NCI-H69 (cell line): ENCODE results near the gene CPNE8.

ENCODE experiments used
- DNase-seq: peaks from one replicate; lab custom pipeline; 2025; lab: John Stamatoyannopoulos, UW

The CPNE8 gene

DNA sequence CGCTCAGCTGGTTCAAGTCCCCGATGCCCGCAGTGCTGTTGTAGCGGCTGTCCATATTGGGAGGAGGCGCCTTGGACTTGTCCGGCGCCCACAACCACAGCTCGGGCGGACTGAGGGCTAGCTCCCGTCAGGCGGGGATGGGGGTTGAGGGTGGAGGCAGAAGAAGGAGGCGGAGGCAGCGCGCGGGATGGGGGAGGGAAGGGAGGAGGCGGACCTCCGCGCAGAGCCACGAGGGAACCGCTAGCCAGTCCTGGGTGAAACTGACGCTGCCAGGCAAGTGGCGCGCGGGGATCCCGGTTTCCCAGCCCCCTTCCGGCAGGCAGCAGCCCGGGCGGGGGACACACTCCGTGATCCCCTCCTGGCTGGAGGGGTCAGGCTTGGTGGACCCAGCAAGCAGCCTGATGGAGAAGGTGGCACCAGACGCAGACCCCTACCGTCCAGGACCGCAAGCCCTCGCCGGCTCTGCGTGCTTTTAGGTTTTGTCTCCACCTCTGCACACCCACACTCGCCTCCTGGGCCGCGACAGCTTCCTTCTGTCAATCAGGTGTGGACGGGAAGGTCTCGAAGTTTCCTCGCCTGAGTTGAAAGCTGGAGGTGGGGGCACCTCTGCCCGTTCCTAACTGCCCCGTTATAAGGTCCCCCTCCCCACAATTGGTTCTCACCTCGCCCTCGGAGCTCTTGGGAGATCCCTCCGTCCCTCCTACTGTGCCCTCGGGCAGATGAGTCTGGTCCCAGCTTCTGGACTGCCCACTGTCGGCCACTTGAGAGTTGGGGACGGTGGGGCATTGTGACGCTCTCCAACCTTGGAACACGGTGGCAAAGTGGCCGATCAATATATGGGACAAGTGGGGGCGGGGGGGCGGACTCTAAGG is at the start of gene CPNE8:
Gene CPNE8, minus strand, starts transcription at position 112 of the 872 bp plus-strand sequence. Its CDS starts 57 bp downstream, at position 55.
- DNase-seq, result no peak

DNA sequence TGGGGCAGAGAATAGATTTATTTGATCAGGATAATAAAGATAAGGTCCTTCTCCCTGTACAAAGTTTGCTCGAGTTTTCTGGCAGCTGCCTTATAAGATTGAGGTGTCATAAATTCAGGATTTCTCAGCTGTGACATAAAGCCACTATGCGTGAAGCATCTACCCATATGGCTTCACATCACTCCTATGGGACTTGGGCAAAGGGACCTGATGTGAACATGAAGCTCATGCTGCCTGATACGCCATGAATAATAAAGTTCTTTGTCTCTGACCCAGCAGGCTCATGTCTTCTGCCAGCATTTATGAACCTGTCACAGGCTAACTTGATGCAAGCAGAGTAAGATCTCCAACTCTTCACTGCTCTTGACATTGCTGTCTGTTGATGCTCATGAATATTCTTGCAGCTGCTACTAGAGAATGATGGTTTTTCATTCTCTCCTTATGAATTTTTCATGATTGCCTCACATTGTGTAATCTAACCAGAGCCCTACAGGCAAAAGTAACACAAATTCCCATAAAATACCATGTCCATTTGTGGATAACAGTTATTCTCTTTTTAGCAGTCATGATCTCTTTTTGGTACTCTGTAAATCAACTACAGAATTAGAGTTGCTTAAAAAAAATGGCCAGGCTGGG is 49.0 kb upstream of the CPNE8 start:
- DNase-seq, result no peak

DNA sequence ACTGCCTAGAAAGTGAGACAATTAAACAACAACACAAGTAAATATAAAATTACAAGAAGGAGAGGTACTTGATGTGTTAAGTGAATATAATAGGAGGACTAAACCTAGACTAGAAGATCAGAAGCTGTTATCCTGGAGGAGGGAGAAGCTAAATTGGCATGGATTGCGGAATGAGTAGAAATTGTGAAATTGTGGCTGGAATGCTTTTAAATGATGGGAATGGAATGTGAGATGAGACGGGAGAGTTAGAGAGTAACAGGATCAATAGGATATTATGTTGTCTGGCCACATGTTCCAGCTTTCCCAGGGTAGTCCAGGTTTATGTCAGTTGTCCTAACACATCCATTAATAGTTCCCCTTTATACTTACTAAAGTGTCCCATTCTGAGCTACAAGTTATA is 44.0 kb upstream of the CPNE8 start:
- DNase-seq, result no peak

DNA sequence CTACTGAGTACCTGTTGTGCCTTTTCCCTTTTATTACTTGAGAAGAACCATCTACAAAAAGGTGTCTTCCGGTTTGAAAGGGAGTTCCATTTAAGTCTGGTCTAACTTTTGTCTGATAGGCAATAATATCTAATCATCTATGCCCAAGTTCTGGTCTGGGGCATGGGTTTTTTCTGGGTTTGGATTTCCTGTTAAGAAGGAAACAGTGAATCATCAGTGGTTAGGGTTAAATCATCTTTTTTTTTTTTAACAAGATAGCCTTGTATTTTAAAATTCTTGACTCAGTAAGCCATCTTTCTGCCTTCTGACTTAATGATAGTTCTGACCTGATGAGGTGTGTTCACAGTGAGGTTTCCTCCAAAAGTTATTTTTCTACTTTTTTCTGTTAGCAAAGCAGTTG is 29.3 kb upstream of the CPNE8 start:
- no peak for DNase-seq

DNA sequence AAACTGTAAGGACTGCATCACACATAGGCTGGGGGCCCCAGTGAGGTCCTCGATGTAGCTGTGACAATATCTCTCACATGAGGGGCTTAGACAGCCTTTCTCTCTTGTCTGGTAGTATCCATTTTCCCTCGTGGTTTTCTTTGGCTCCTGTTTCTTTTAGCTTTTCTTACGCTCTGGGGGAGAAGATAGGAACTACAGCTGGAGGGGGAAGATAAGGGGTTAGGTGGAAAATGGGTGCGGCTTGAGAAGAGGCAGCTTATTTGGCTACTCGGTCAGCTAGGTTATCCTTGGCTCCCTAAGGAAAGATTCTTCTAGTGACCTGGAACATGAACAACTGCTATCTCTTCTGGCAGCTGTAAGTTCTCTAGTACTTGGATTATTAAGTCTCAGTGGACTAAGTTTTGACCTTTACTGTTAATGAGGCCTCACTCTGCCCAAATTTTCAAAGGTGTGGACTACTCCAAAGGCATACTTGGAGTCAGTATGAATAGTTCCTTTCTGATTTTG is 28.7 kb upstream of the CPNE8 start:
- DNase-seq, result no peak

DNA sequence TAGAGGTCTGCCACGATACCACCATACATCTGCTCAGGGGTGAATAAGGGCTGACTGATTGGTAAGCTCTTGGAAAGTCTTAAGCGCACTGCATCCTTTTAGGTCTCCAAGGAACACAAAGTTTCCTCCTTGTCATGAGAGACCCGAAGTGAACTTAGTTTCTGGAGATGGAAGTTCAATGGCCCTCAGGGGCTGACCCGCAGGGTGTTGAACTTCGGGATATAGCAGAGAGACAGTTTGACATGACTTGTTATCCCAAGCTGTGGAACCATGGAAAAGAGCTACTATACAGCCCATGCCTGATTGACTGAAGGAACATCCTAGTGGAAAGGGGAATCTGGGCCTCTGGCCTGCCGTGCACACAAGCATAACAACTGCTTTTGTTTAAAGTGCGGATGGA is 26.9 kb upstream of the CPNE8 start:
- no peak for DNase-seq

DNA sequence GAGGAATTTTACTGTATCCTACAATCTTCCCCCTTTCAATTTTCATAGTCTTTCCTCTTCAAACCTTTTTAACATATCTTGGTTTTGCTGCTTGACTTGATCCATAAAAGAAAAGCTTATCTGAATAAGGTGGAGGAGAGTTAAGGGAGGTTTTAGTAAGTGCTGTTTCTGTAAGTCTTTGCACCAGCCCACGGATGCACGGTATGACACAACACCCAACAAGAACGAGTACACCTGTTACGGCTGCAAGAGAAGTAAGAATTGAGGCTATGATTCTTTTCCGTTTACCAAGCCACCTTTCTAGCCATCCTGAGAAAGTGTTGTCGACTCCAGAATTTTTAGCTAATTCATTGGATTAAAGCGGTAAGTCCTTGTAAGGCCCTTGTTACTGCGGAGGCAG is 26.1 kb upstream of the CPNE8 start:
- DNase-seq, result no peak

DNA sequence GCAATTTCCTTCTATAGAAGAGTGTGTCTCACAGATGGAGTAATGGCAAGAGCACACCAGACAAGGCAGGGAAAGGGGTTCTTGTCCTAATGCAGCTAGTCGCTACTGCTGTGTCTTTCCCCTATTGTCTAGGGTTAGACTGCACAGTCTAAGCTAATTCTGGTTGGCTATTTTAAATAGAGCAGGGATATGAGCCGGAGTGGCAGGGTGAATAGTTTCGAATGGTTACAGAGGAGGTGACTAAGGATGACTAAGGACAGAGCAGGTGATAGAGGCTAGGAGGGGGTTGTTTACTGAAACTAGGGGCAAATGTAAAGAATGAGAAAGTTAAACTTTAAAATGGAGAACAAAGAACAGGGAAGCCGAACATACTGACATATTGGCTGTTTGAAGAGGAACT is 25.6 kb upstream of the CPNE8 start:
- no peak for DNase-seq

DNA sequence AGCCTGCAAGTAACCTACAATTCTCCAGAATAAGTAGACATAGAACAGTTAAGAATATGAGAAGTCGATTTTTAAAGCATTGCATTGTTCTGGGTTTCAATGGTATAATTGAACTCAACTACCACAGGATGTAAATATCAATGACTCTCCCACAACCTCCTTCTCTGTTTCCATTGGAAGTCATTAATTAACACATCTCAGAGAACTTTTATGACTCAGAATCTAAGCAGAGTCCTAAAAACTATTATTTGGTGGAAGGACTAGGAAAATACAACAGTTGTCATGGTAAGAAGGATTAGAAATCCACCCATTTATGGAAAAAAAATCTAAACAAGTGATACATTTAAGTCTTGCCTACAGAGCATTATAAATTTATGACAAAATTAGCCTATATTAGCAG is 21.1 kb upstream of the CPNE8 start:
- DNase-seq, result no peak

DNA sequence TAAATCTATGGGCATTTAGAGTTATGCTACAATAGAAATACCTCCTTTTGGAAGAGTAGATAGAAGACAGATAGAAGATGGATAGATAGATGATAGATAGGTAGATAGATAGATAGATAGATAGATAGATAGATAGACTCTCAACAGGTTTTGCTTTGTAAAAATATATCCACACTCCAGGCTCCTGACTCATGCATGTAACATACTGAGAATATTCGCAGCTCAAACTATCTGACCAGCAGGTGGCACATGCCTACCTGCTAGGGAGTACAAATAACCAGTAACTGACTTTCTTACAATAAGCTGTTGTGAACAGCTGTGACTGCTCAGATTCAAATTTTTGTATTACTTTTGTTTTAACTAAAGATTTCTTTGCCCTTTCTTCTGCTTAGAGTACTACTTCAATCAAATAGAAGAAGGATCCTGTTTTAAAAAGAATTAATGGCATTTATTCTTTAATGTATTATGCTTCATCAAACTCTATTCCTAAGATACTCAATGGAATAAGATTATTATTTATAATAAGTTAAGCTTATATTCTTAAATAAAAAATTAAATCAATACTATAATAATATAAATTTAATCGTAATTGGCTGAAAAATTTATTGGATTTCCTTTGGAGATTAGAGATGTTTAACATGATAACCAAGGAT is 15.8 kb upstream of the CPNE8 start:
- DNase-seq, result peak; percentile 0

DNA sequence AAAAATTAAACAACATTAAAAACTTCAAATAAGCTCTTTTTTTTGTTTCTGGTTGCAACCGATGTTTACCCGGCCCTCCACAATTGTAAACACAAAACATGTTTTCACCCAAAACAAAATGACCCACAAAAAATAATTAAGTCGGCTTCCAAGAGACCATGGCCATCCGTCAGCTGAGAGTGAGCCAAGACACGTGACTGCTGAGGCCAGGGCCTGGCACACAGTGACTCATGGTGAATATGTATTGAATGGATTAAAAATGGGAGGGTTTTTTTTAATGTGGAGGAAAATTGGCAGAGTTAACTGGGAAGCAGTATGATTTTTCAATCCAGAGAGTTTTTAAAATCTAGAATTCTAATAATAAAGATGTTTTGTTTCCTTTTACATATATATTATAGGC is 13.8 kb upstream of the CPNE8 start:
- no peak for DNase-seq

DNA sequence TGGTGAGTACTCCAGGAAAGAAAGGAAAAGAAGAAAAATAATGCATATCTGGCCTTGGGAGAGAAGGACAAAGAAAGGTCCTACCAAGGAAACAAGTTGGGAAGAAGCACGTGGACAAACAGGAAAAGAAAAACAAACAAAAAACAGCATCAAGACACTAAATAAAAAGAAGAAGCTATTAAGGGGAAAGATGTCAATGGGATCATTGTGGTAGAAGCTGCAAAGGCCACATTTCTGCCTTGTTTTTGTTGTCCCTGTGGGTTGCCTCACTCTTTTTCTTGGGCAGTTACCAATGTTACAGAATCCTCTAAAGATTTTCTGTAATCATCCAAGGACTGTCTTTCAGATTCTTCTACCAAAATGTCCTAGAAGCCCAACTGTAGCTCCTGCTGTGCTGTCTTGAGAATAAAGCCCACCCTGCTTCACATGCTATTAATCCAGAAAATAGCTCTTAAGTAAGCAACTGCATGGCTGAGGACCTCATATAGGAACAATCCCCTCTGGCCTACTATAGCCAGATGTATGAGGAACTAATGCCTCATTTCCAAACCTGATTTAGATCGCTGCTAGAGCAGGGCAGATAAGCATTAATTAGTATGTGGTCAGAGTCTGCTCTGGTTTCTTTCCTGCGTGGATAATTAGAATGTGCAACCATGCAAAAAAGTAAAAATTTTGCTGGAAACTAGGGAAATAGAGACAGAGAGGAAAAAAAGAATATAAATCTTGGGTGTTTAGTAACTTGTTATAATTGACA is 10.2 kb upstream of the CPNE8 start:
- DNase-seq, result no peak

DNA sequence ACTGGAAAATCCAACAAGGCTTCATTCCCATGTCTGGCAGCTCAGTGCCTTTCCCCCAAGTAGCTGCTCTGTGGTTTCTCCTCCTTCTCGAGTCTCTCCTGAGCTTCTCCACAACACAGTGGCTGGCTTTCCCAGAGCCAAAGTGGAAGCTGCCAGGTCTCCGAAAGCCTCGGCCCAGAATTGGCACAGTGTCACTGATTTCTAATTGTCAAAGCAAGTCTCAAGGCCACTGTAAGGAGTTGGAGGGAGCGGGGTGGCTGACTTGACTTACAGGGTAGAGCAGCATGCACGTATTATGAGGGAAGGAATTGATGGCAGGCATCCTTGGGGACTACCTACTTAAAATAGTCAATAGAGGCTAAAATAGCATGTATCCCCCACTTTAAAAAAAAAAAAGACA is 6.7 kb upstream of the CPNE8 start:
- no peak for DNase-seq

DNA sequence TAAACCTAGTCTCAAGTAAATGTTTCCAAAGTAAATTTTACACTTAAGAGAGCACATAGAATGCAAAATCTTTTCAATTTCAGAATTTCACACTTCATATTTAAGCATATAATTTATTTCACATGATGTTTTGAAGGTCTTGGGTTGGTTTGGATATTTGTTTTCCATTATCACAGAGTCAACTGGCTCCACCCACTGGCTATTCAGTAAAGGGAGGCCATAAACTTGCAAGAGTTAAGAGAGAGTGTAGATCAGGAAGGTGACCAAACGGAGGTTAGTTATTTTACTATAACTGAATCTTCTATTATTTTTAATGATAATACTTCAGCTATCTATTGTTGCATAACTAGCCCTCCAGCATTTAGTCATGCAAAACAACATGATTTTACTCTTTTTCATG is 6.2 kb upstream of the CPNE8 start:
- DNase-seq, result no peak

DNA sequence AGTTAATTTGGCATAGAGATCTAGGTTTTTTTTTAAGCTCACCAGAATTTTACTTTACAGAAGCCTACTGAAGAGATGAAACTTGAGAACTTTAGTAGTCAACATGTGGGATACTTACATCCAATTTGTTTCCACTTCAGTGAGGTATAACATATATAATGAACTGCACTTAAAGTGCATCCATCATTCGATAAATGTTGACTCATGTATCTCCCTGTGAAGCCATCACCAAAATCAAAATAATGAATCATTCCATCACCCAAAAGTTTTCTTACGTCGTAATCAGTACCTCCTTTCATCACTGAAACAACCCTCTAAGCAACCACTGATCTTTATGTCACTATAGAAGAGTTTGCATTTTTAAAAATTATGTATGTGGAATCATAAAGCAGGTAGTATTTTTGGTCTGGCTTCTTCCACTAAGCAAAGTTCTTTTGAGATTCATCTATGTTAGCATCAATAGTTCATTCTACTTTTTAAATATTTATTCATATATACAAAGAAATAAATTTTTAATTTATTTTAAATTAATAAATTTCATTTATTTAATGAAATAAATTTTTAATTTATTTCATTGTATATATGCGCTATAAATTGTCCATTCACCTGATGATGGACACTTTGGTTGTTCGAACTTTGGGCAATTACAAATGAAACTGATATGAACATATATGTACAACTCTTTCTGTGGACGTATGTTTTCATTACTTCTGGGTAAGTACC is 2.0 kb upstream of the CPNE8 start:
- DNase-seq, result no peak

DNA sequence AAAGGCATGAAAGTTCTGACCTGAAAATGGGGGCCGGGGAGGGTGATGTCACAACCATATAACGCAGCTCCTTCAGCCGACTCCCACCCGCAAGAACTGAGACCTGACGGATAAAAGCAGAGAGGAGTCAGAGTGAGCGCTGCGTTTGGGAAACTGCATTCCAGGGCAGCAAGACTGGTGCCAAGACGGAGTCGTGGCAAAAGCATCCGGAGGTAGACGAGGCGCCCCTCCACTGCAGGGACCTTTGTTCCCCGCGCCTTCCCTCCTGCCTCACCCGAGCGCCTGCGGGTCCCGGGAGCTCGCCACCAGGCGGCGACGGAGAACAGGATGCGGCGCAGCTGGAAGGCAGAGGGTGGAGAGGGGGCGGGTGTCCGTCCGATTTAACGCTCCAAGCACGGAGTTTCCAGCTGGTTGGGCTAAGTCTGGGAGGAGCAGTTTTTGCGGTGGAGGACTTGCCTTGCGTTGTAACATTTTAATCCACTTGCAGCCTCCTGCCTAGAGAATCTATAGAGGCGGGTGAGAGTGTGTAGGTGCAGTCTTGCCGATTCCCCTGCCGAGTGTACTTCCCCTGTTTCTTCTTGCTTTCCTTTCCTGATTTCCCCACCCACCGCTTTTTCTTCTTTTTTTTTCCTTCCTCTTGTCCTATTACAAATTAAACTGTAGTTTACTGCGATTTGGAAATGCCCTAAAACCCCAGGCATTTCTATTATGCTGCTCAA is 1.2 kb upstream of the CPNE8 start:
- peak; percentile 24 for DNase-seq

DNA sequence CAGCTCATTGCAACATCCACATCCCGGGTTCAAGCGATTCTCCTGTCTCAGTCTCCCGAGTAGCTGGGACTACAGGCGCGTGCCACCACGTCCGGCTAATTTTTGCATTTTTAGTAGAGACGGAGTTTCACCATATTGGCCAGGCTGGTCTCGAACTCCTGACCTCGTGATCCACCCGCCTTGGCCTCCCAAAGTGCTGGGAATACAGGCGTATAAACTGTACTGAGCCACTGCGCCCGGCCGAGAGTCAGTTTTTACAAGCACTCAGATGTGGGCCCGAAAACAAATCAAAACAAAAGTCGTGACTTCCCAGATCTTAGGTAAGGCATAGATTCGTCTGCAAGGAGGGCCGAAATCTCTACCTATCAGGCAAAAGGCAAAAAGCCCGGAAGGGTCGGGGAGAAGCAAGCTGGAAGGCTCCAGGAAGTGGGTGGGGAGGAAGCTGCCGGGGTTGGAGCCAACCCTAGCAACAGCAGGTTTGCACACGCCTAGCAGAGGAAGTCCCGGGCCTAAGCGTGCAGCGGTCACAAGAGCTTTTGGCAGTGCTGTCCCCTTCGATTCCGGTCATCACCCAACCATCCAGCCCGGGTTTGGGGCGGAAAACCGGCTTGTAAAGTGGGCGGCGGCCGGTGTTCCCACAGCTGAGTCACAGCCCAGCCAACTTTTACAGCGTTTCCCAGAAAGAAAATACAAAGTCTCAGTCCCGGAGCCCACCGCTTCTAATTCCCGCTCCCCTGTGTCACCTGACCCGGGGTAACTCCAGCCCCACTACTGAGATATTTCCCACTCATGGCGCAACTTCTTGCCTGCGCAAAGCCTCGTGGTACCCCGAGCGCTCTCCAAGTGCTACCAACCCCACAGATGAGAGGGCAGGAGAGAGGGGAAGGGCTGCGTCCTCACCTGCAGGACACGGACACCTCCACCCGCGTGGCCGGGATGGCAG is 583 bp downstream of the CPNE8 start:
- no peak for DNase-seq

DNA sequence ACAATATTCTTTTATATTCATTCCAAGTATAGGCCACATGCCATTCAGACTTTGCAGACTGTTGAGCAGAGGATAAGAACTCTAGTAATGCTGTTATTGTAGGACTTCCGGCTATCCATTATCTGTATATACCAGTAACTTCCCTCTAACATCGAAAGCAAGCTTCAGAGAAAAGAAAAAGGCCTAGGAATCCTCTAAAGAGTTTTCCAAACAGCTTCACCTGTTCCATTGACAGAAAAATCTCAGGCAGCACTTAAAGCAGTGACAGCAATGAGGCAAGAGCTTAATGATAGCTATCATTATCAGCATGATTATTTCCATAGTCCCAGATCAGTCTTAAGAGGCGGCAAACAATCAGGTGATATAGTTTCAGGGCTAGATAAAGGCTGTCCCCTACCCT is 1.8 kb downstream of the CPNE8 start:
- DNase-seq, result no peak

DNA sequence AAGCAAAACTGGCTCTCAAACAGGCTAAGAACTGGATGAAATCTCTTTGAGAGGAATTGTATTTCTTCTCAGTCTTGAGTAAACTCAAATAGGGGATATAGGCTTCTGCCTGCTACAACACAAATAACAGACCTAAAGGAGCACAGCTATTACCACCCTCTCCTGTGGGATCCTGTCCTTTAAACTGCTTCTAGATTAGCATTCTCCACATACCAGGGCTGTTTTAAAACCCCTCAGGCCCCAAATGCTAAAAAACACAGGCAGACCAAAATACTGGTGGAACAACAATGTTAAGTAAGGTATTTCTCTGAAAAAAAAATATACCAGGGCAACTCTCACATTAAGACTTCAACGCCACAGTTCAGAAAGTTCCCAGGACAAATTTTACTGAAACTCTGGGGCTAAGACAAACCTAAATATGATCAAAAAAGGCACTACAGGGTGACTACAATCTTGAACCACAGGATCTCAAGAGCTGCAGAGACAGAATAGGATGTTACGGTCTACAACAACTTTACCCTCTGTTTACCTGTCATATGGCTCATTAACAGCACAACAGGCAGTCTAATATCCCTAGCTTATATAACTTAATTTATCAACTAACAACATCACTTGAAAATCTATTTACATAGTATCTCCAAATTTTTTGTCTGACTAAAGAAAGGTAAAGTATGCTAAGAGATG is 7.2 kb downstream of the CPNE8 start:
- no peak for DNase-seq
